Neural progenitor cell (in vitro differentiated cells): ENCODE measurements around the gene TCFL5. TPM values are rescaled to one million over a fixed set of nuclear protein-coding genes. Genes with fewer than 3 reads are reported as not detected.
A peak's percentile ranks its signal among the peaks of the same experiment; 100 is the strongest.

Source experiments
- DNase-seq: peaks from one replicate; pipeline ENCODE4 v3.0.0-alpha.2; 2016; ENCODE audit warnings: low spot score
- H2AFZ ChIP-seq: fragments of 200-600 bp; sonication (generic); replicated peaks from 2 replicates; pipeline ENCODE4 v1.6.1; 2016; ENCODE audit warnings: antibody characterized with exemption
- H3F3A ChIP-seq: fragments of 200-600 bp; sonication (generic); 2 replicates; pipeline ENCODE4 v1.6.1; 2016; ENCODE audit warnings: antibody characterized with exemption, low read depth
- H3K27ac ChIP-seq: fragments of 200-600 bp; sonication (generic); 2 replicates; pipeline ENCODE4 v1.5.1; 2016; ENCODE audit warnings: mild to moderate bottlenecking
- H3K27me3 ChIP-seq: fragments of 200-600 bp; sonication (generic); 2 replicates; pipeline ENCODE4 v1.6.1; 2016; ENCODE audit warnings: mild to moderate bottlenecking, moderate library complexity
- H3K36me3 ChIP-seq: fragments of 200-600 bp; sonication (generic); 2 replicates; pipeline ENCODE4 v1.5.1; 2016
- H3K4me1 ChIP-seq: fragments of 200-600 bp; sonication (generic); 2 replicates; pipeline ENCODE4 v1.6.1; 2016; ENCODE audit warnings: mixed run types
- H3K4me2 ChIP-seq: fragments of 200-600 bp; sonication (generic); 2 replicates; pipeline ENCODE4 v1.6.1; 2016
- H3K4me3 ChIP-seq: fragments of 200-600 bp; sonication (generic); 2 replicates; pipeline ENCODE4 v1.5.1; 2016
- H3K79me2 ChIP-seq: fragments of 200-600 bp; sonication (generic); 2 replicates; pipeline ENCODE4 v1.6.1; 2016; ENCODE audit warnings: low read depth
- H3K9ac ChIP-seq: fragments of 200-600 bp; sonication (generic); 2 replicates; pipeline ENCODE4 v1.6.1; 2016
- H3K9me3 ChIP-seq: fragments of 200-600 bp; sonication (generic); 2 replicates; pipeline ENCODE4 v1.5.1; 2016; ENCODE audit warnings: low read depth
- H4K20me1 ChIP-seq: fragments of 200-600 bp; sonication (generic); 2 replicates; pipeline ENCODE4 v1.6.1; 2016; ENCODE audit warnings: low read depth
- H3K27ac Mint-ChIP-seq: 3 replicates; pipeline ENCODE4 v1.8.0; 2021; ENCODE audit warnings: mixed read lengths
- H3K27me3 Mint-ChIP-seq: 2 replicates; pipeline ENCODE4 v1.8.0; 2022; ENCODE audit warnings: low read depth, mild to moderate bottlenecking, inconsistent platforms, moderate library complexity, mixed read lengths; ENCODE audit not compliant: insufficient read depth
- H3K36me3 Mint-ChIP-seq: 3 replicates; pipeline ENCODE4 v1.8.0; 2021; ENCODE audit warnings: mixed read lengths
- H3K4me1 Mint-ChIP-seq: 3 replicates; pipeline ENCODE4 v1.8.0; 2021; ENCODE audit warnings: mixed read lengths
- H3K4me3 Mint-ChIP-seq: 3 replicates; pipeline ENCODE4 v1.8.0; 2021; ENCODE audit warnings: mild to moderate bottlenecking, moderate library complexity, mixed read lengths
- H3K9me3 Mint-ChIP-seq: 3 replicates; pipeline ENCODE4 v1.8.0; 2020; ENCODE audit warnings: mixed read lengths
- CTCF ChIP-seq: fragments of 200-600 bp; sonication (generic); IDR thresholded peaks from 2 replicates; pipeline ENCODE4 v1.5.1; 2017; ENCODE audit warnings: antibody characterized with exemption, mild to moderate bottlenecking
- EZH2 ChIP-seq: fragments of 200-600 bp; sonication (generic); IDR thresholded peaks from 2 replicates; pipeline ENCODE4 v1.6.1; 2017; ENCODE audit warnings: antibody characterized with exemption, mild to moderate bottlenecking, moderate library complexity
- EZH2phosphoT487 ChIP-seq: fragments of 200-600 bp; sonication (generic); IDR thresholded peaks from 2 replicates; pipeline ENCODE4 v1.6.1; 2017; ENCODE audit warnings: antibody characterized with exemption
- total RNA-seq: library from RNA; depleted of rRNA; stranded (reverse); fragments of >200 nt; gene quantifications from 2 replicates; pipeline ENCODE4 v1.2.3, GENCODE V29; 2015; ENCODE audit warnings: low replicate concordance

The TCFL5 gene
- total RNA-seq, 1 donor from 2014 or later, result 36.3 TPM

GRCh38 chr20:62815066-62815991 lies 46.3 kb downstream of the TCFL5 start:
- Histone ChIP-seq H3F3A (peaks cover 20% of the 10 kb centered on the region), H3K27ac (no peak overlapping the region), H3K9ac (no peak overlapping the region), H3K4me3 (peak overlapping the region; percentile 53), H2AFZ (no peak overlapping the region), H3K36me3 (no peaks in the 10 kb centered on the region), H3K9me3 (no peaks in the 10 kb centered on the region), H3K79me2 (no peaks in the 10 kb centered on the region), H3K4me2 (peak overlapping the region; percentile 85), H4K20me1 (peaks cover 8% of the 10 kb centered on the region), H3K4me1 (peaks cover 19% of the 10 kb centered on the region), H3K27me3 (peaks cover 29% of the 10 kb centered on the region)
- Mint-ChIP-seq H3K4me3 (peak overlapping the region; percentile 78), H3K36me3 (peaks cover 3% of the 10 kb centered on the region), H3K27me3 (peaks cover 15% of the 10 kb centered on the region), H3K4me1 (peaks cover 16% of the 10 kb centered on the region), H3K9me3 (no peaks in the 10 kb centered on the region), H3K27ac (peak overlapping the region; percentile 69)
- TF ChIP-seq EZH2phosphoT487, result no peak
- TF ChIP-seq EZH2, result no peak
- TF ChIP-seq CTCF, result no peak
- DNase-seq, result peak; percentile 66

GRCh38 chr20:62814709-62815065 lies 46.9 kb downstream of the TCFL5 start:
- peaks cover 9% of the 10 kb centered on the region for H4K20me1 ChIP-seq
- Mint-ChIP-seq H3K27me3 (peaks cover 15% of the 10 kb centered on the region), H3K27ac (no peak overlapping the region), H3K4me1 (peaks cover 14% of the 10 kb centered on the region), H3K9me3 (no peaks in the 10 kb centered on the region), H3K4me3 (peak overlapping the region; percentile 60), H3K36me3 (peaks cover 3% of the 10 kb centered on the region)
- no peaks in the 10 kb centered on the region for H3K9me3 ChIP-seq
- no peaks in the 10 kb centered on the region for H3K79me2 ChIP-seq
- DNase-seq, result no peak
- H3K4me2 ChIP-seq, result no peak overlapping the region
- H3K27me3 ChIP-seq, result peaks cover 29% of the 10 kb centered on the region
- no peak overlapping the region for H3K9ac ChIP-seq
- no peak overlapping the region for H3K4me3 ChIP-seq
- H3F3A ChIP-seq, result peaks cover 20% of the 10 kb centered on the region
- no peaks in the 10 kb centered on the region for H3K36me3 ChIP-seq
- H2AFZ ChIP-seq, result no peak overlapping the region
- peaks cover 19% of the 10 kb centered on the region for H3K4me1 ChIP-seq
- TF ChIP-seq EZH2, result no peak
- H3K27ac ChIP-seq, result no peak overlapping the region

GRCh38 chr20:62814060-62814708 lies 47.4 kb downstream of the TCFL5 start:
- Histone ChIP-seq H3K4me2 (no peak overlapping the region), H3K9me3 (no peaks in the 10 kb centered on the region), H2AFZ (no peak overlapping the region), H3K79me2 (no peaks in the 10 kb centered on the region), H4K20me1 (peaks cover 14% of the 10 kb centered on the region), H3K9ac (no peak overlapping the region), H3K4me3 (no peak overlapping the region), H3K36me3 (no peaks in the 10 kb centered on the region), H3F3A (peaks cover 20% of the 10 kb centered on the region), H3K4me1 (peaks cover 19% of the 10 kb centered on the region), H3K27ac (no peak overlapping the region), H3K27me3 (peaks cover 29% of the 10 kb centered on the region)
- Mint-ChIP-seq H3K27ac (no peak overlapping the region), H3K27me3 (peaks cover 15% of the 10 kb centered on the region), H3K9me3 (no peaks in the 10 kb centered on the region), H3K4me3 (peak overlapping the region; percentile 60), H3K4me1 (peaks cover 14% of the 10 kb centered on the region), H3K36me3 (peaks cover 3% of the 10 kb centered on the region)
- no peak for TF ChIP-seq EZH2phosphoT487
- TF ChIP-seq EZH2, result no peak
- TF ChIP-seq CTCF, result no peak
- DNase-seq, result no peak

GRCh38 chr20:62813588-62813987 lies 48.0 kb downstream of the TCFL5 start:
- Mint-ChIP-seq H3K4me1 (peaks cover 14% of the 10 kb centered on the region), H3K27ac (no peak overlapping the region), H3K9me3 (no peaks in the 10 kb centered on the region), H3K4me3 (no peak overlapping the region), H3K36me3 (peaks cover 3% of the 10 kb centered on the region), H3K27me3 (peaks cover 15% of the 10 kb centered on the region)
- no peak overlapping the region for H2AFZ ChIP-seq
- peaks cover 14% of the 10 kb centered on the region for H3K4me1 ChIP-seq
- H3K9ac ChIP-seq, result no peak overlapping the region
- H3F3A ChIP-seq, result peaks cover 20% of the 10 kb centered on the region
- no peaks in the 10 kb centered on the region for H3K79me2 ChIP-seq
- peaks cover 29% of the 10 kb centered on the region for H3K27me3 ChIP-seq
- H3K4me3 ChIP-seq, result no peak overlapping the region
- no peaks in the 10 kb centered on the region for H3K9me3 ChIP-seq
- H3K27ac ChIP-seq, result no peak overlapping the region
- no peak for DNase-seq
- H4K20me1 ChIP-seq, result peaks cover 13% of the 10 kb centered on the region
- H3K4me2 ChIP-seq, result no peak overlapping the region
- H3K36me3 ChIP-seq, result no peaks in the 10 kb centered on the region
- TF ChIP-seq EZH2phosphoT487 (no peak), CTCF (no peak), EZH2 (no peak)
